Stimulated activated effector memory CD8-positive, alpha-beta T cell treated with anti-CD3 and anti-CD28 coated beads, Interleukin-12 subunit alpha, Interleukin-12 subunit beta, amount 100 ng/mL, for 72 hours (primary cell): ENCODE results near the gene BTK.

Source experiments
- ATAC-seq: fragments of 150-1000 bp; cut with Tn5 transposase; 2 replicates; pipeline ENCODE4 v1.10.0; 2021
- DNase-seq, 2 donors: peaks; one replicate each; pipeline ENCODE4 v3.0.0; 2021 to 2022; ENCODE audit warnings: low spot score in 2 of 2
- H3K27ac Mint-ChIP-seq: one replicate; pipeline ENCODE4 v1.8.0; 2022; ENCODE audit warnings: mild to moderate bottlenecking, mixed read lengths
- H3K36me3 Mint-ChIP-seq: one replicate; pipeline ENCODE4 v1.8.0; 2022; ENCODE audit warnings: mild to moderate bottlenecking, mixed read lengths
- H3K4me1 Mint-ChIP-seq: one replicate; pipeline ENCODE4 v1.8.0; 2022; ENCODE audit warnings: mixed read lengths
- H3K4me3 Mint-ChIP-seq: one replicate; pipeline ENCODE4 v1.8.0; 2022; ENCODE audit warnings: mild to moderate bottlenecking, mixed read lengths
- H3K9me3 Mint-ChIP-seq: one replicate; pipeline ENCODE4 v1.8.0; 2022; ENCODE audit warnings: mixed read lengths

BTK gene

DNA sequence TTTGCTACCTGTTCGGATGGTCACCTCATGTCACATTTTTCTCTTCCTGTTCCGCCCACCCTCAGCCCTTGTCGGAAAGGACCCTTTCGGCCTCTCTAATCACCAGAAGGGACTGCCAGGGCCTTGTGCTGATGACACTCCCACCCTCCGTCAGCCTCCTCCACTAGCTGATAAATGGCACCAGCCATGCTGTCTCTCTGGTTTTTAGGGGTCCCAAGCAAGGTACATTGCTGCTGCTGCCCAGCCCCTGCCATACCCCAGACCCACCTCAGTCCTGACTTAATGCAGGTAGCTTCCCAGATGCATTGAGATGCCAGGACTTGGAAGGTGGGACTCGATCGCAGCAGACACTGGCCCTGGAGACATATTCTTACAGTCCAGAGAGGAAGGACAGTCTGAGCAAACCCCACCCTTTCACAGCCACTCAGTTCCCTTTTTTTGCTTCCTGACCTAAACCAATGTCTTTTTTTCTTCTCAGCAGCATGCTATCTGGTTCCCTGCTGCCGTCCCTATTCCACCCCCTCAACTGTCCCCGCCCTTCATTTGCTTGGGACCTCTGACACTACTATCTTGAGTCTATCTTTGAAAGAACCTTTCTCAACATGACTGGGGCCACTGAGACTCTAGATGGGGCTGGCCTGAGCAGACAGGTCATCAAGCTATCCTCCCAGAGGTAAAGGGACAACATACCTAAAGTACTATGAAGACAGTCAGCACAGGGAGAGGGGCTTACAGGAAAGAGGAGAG is at the start of gene BTK:
BTK (minus strand) TSS at position 397 of the 747 bp plus-strand sequence. CDS start 10,907 bp downstream, outside the sequence.
- Mint-ChIP-seq H3K9me3 (no peaks in the 10 kb centered on the region), H3K4me1 (no peaks in the 10 kb centered on the region), H3K4me3 (peak within 1 kb of the TSS; percentile 36), H3K27ac (peak within 1 kb of the TSS; percentile 53), H3K36me3 (peaks cover 6% of the 10 kb centered on the region)
- ATAC-seq (no peak), DNase-seq (no peak)

GRCh38 chrX:101430457-101431078 is 44.6 kb upstream of the BTK start:
- Mint-ChIP-seq H3K27ac (peak overlapping the region; percentile 92), H3K4me1 (peaks cover 13% of the 10 kb centered on the region), H3K36me3 (peaks cover 14% of the 10 kb centered on the region), H3K4me3 (peak overlapping the region; percentile 59), H3K9me3 (no peaks in the 10 kb centered on the region)
- peak; percentile 96 for ATAC-seq
- DNase-seq = no peak

GRCh38 chrX:101429934-101430333 is 43.9 kb upstream of the BTK start:
- no peaks in the 10 kb centered on the region for H3K9me3 Mint-ChIP-seq
- peak overlapping the region; percentile 92 for H3K27ac Mint-ChIP-seq
- peaks cover 14% of the 10 kb centered on the region for H3K36me3 Mint-ChIP-seq
- peak overlapping the region; percentile 59 for H3K4me3 Mint-ChIP-seq
- ATAC-seq (peak; percentile 94), DNase-seq (no peak)
- H3K4me1 Mint-ChIP-seq = peaks cover 13% of the 10 kb centered on the region

DNA sequence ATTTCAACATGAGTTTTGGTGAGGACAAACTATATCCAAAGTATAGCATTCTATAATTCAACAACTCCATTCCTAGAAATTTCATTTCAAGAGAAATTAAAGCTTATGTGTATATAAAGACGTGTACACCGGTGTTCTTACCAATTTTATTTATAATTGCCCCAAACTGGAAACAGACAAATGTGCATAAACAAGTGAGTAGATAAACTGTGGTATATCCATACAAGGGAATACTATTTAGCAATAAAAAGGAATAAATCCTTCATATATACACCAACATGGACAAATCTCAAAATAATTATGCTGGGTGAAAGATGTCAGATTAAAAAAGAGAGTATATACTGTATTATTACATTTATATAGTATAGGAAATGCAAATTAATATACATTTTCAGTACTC is 42.0 kb upstream of the BTK start:
- Mint-ChIP-seq H3K4me1 (peaks cover 13% of the 10 kb centered on the region), H3K9me3 (no peaks in the 10 kb centered on the region), H3K4me3 (no peak overlapping the region), H3K27ac (no peak overlapping the region), H3K36me3 (peaks cover 14% of the 10 kb centered on the region)
- DNase-seq (no peak), ATAC-seq (no peak)

DNA sequence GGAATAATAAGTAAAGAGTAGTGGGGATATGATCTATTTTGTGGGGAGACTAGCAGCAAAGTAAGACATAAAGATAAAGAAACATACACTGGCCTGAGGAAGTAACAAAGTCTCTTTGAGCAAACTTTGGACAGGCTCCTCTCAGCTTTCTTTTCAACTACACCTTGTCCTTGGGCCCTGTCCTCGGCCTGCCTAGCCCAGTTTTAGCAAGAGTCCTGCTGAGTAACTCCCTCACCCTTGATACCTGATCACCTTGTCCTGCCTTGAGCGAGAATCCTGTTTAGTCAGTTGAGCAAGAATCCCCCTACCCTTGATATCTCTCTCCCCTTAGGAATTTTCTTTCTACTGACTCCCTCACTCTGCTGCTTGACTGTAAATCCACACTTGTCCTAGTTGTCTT is 33.5 kb upstream of the BTK start:
- Mint-ChIP-seq H3K27ac (peak overlapping the region; percentile 100), H3K36me3 (peaks cover 19% of the 10 kb centered on the region), H3K4me1 (peaks cover 49% of the 10 kb centered on the region), H3K4me3 (peak overlapping the region; percentile 86), H3K9me3 (no peaks in the 10 kb centered on the region)
- DNase-seq = no peak
- ATAC-seq = no peak

DNA sequence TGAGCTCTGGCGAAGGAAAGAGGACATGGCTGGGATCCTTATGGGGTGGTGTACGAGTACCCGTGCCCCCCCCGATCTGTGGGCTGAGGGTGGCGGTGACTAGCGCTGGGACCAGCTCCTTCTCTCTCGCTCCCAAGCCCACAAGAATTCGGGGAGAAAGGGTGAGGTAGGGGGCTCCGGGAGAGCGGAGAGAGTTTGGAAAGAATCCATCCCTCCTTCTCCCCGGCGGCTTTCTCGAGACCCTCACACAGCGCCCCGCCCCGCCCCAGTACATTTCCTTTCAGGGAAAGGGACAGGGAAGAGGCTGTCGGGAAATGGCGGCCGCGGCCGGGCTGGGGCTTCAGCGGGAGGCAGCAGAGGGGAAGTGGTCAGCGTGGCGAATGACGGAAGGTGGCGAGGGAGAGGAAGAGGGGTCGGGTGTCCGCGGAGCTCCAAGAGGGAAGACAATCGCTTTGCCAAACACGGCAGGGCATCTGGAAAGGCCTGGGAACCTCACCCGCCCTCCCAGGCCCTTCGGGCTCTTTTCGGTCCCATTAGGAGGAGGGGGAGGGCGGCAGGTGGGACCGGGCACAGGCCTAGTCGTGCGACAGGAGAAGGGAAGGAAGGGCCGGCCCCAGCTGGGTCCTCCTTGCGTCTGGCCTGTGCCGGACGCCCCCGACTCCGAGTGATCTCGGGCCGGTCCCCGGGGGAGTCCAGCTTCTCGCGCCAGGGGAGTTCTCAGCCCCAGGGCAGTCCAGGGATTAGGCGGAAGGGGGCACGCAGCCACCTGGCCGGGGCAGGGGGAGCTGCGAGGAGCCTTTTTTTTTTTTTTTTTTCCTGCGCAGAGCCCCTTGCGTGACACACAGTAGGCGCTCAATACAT is 32.2 kb upstream of the BTK start:
- H3K9me3 Mint-ChIP-seq = no peaks in the 10 kb centered on the region
- ATAC-seq = peak; percentile 62
- H3K4me1 Mint-ChIP-seq = peaks cover 53% of the 10 kb centered on the region
- peak overlapping the region; percentile 86 for H3K4me3 Mint-ChIP-seq
- peak overlapping the region; percentile 100 for H3K27ac Mint-ChIP-seq
- peak; percentile 22 to 69 for DNase-seq
- H3K36me3 Mint-ChIP-seq = peaks cover 27% of the 10 kb centered on the region

GRCh38 chrX:101417190-101417589 is 31.2 kb upstream of the BTK start:
- Mint-ChIP-seq H3K36me3 (peaks cover 37% of the 10 kb centered on the region), H3K27ac (peak overlapping the region; percentile 100), H3K9me3 (no peaks in the 10 kb centered on the region), H3K4me3 (peak overlapping the region; percentile 86), H3K4me1 (peaks cover 63% of the 10 kb centered on the region)
- DNase-seq (no peak), ATAC-seq (no peak)

- no peak overlapping the region for H3K4me3 Mint-ChIP-seq
- H3K9me3 Mint-ChIP-seq = no peaks in the 10 kb centered on the region
- H3K36me3 Mint-ChIP-seq = peaks cover 42% of the 10 kb centered on the region
- ATAC-seq = no peak
- no peak for DNase-seq
- peak overlapping the region; percentile 63 for H3K27ac Mint-ChIP-seq
- H3K4me1 Mint-ChIP-seq = peaks cover 68% of the 10 kb centered on the region
Measured at GRCh38 chrX:101416691-101417090, 30.7 kb upstream of the BTK start.

- peak overlapping the region; percentile 63 for H3K4me3 Mint-ChIP-seq
- no peaks in the 10 kb centered on the region for H3K9me3 Mint-ChIP-seq
- peak; percentile 84 for ATAC-seq
- peaks cover 46% of the 10 kb centered on the region for H3K36me3 Mint-ChIP-seq
- DNase-seq = peak; percentile 6 to 52
- peaks cover 70% of the 10 kb centered on the region for H3K4me1 Mint-ChIP-seq
- peak overlapping the region; percentile 87 for H3K27ac Mint-ChIP-seq
Measured at GRCh38 chrX:101415180-101416145, 29.5 kb upstream of the BTK start.

DNA sequence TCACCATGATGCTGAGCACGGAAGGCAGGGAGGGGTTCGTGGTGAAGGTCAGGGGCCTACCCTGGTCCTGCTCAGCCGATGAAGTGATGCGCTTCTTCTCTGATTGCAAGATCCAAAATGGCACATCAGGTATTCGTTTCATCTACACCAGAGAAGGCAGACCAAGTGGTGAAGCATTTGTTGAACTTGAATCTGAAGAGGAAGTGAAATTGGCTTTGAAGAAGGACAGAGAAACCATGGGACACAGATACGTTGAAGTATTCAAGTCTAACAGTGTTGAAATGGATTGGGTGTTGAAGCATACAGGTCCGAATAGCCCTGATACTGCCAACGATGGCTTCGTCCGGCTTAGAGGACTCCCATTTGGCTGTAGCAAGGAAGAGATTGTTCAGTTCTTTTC is 26.0 kb upstream of the BTK start:
- no peak overlapping the region for H3K27ac Mint-ChIP-seq
- H3K4me1 Mint-ChIP-seq = peaks cover 49% of the 10 kb centered on the region
- H3K36me3 Mint-ChIP-seq = peaks cover 56% of the 10 kb centered on the region
- ATAC-seq = no peak
- H3K9me3 Mint-ChIP-seq = no peaks in the 10 kb centered on the region
- no peak overlapping the region for H3K4me3 Mint-ChIP-seq
- no peak for DNase-seq

GRCh38 chrX:101410461-101410860 is 24.5 kb upstream of the BTK start:
- Mint-ChIP-seq H3K36me3 (peaks cover 57% of the 10 kb centered on the region), H3K27ac (peak overlapping the region; percentile 94), H3K4me1 (peaks cover 42% of the 10 kb centered on the region), H3K9me3 (no peaks in the 10 kb centered on the region), H3K4me3 (peak overlapping the region; percentile 99)
- no peak for ATAC-seq
- DNase-seq = no peak

- no peak for ATAC-seq
- Mint-ChIP-seq H3K27ac (peak overlapping the region; percentile 98), H3K4me3 (peak overlapping the region; percentile 99), H3K9me3 (no peaks in the 10 kb centered on the region), H3K4me1 (peaks cover 34% of the 10 kb centered on the region), H3K36me3 (peaks cover 50% of the 10 kb centered on the region)
- DNase-seq = no peak
Measured at GRCh38 chrX:101409043-101409442, 23.1 kb upstream of the BTK start.

DNA sequence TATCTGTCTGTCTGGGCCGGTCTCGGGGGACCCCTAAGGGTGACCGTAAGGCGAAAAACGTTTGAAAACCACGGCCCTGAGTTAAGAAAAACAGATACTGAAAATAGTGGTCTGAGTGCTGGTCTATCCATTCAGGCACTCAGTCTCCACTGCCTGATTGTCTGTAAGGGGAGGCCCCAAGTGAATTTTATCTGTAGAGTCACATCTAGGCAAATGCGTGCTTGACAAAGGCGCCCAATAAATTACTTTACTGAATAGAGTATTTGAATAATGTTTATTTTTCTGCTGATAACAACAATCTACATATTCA is 22.5 kb upstream of the BTK start:
- Mint-ChIP-seq H3K4me1 (peaks cover 33% of the 10 kb centered on the region), H3K36me3 (peaks cover 54% of the 10 kb centered on the region), H3K4me3 (peak overlapping the region; percentile 99), H3K9me3 (no peaks in the 10 kb centered on the region), H3K27ac (peak overlapping the region; percentile 98)
- ATAC-seq (no peak), DNase-seq (no peak)

- DNase-seq (peak; percentile 66 to 92), ATAC-seq (peak; percentile 96)
- no peaks in the 10 kb centered on the region for H3K9me3 Mint-ChIP-seq
- H3K4me3 Mint-ChIP-seq = peak within 1 kb of the TSS; percentile 99
- peaks cover 27% of the 10 kb centered on the region for H3K4me1 Mint-ChIP-seq
- H3K27ac Mint-ChIP-seq = peak within 1 kb of the TSS; percentile 98
- peaks cover 54% of the 10 kb centered on the region for H3K36me3 Mint-ChIP-seq
Measured at GRCh38 chrX:101407748-101408531, 21.9 kb upstream of the BTK start, which contains the start of the genes GLA and HNRNPH2. Gene GLA (minus strand): TSS chrX:101407925. CDS start chrX:101407903, 22 bp downstream. Gene HNRNPH2 (plus strand): TSS chrX:101408222. CDS start chrX:101411989, 3,767 bp downstream.
